ENCODE data around the gene MYO1E. TPM values are rescaled to one million over a fixed set of nuclear protein-coding genes. Genes with fewer than 3 reads are reported as not detected.
"Not testable (repeated sequence)": the region's sequence is repeated elsewhere in the genome, so short reads cannot be mapped to it uniquely, and the experiment has no call there.

MYO1E gene
- total RNA-seq, 1 donor from 2014 or later: 84.6 TPM

DNA sequence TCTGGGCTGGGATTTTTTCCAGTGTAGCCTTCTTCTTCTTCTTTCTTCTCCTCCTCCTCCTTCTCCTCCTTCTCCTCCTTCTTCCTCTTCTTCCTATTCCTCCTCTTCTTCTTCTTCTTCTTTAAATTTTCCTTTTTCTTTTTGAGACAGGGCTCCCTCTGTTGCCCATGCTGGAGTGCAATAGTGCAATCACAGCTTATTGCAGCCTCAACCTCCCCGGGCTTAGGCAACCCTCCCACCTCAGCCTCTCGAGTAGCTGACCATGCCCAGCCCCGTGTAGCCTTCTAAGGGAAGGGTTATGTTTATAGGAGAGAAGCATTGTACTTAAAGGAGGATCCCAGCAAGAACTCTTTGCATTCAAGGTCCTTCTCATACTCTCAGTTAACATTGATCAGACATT, 24.0 kb upstream of the MYO1E start:
- H3K9me3 Mint-ChIP-seq (ENCODE audit: unreplicated experiment): no peaks in the 10 kb centered on the region
- H3K36me3 Mint-ChIP-seq (ENCODE audit: unreplicated experiment): no peaks in the 10 kb centered on the region
- H3K27me3 Mint-ChIP-seq (ENCODE audit: unreplicated experiment): peaks cover 47% of the 10 kb centered on the region
- no peak overlapping the region for H3K4me3 Mint-ChIP-seq (ENCODE audit: unreplicated experiment)
- no peak overlapping the region for H3K27ac Mint-ChIP-seq (ENCODE audit: unreplicated experiment)
- H3K4me1 Mint-ChIP-seq (ENCODE audit: unreplicated experiment): peaks cover 3% of the 10 kb centered on the region
- TF ChIP-seq, protein P1, sequence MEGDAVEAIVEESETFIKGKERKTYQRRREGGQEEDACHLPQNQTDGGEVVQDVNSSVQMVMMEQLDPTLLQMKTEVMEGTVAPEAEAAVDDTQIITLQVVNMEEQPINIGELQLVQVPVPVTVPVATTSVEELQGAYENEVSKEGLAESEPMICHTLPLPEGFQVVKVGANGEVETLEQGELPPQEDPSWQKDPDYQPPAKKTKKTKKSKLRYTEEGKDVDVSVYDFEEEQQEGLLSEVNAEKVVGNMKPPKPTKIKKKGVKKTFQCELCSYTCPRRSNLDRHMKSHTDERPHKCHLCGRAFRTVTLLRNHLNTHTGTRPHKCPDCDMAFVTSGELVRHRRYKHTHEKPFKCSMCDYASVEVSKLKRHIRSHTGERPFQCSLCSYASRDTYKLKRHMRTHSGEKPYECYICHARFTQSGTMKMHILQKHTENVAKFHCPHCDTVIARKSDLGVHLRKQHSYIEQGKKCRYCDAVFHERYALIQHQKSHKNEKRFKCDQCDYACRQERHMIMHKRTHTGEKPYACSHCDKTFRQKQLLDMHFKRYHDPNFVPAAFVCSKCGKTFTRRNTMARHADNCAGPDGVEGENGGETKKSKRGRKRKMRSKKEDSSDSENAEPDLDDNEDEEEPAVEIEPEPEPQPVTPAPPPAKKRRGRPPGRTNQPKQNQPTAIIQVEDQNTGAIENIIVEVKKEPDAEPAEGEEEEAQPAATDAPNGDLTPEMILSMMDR (IDR thresholded peaks at IDR 0.05): no peak
- no peak for DNase-seq (ENCODE audit: extremely low spot score, unreplicated experiment)

DNA sequence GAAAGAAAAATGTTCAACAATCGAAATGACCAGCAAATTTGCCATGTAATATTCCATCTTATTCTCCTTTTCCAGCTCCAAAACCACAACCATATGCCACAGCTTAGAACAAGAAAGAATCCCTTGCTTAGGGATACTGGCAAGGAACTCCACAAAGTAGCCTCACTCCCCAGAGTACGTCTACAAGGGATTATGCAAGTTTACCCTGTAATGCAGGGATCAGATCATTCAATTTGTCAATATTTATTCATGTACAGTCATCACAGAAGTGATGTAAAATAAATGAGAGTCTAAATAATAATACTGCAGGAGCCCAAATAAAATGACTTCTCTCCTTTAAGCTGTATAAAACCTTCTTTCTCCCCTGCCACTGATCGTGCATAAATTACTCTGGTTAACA, 23.5 kb upstream of the MYO1E start:
- peaks cover 44% of the 10 kb centered on the region for H3K27me3 Mint-ChIP-seq (ENCODE audit: unreplicated experiment)
- H3K27ac Mint-ChIP-seq (ENCODE audit: unreplicated experiment): no peak overlapping the region
- H3K9me3 Mint-ChIP-seq (ENCODE audit: unreplicated experiment): no peaks in the 10 kb centered on the region
- TF ChIP-seq, protein P1 (IDR thresholded peaks at IDR 0.05): no peak
- H3K4me1 Mint-ChIP-seq (ENCODE audit: unreplicated experiment): no peaks in the 10 kb centered on the region
- H3K4me3 Mint-ChIP-seq (ENCODE audit: unreplicated experiment): no peak overlapping the region
- H3K36me3 Mint-ChIP-seq (ENCODE audit: unreplicated experiment): no peaks in the 10 kb centered on the region
- no peak for DNase-seq (ENCODE audit: extremely low spot score, unreplicated experiment)

DNA sequence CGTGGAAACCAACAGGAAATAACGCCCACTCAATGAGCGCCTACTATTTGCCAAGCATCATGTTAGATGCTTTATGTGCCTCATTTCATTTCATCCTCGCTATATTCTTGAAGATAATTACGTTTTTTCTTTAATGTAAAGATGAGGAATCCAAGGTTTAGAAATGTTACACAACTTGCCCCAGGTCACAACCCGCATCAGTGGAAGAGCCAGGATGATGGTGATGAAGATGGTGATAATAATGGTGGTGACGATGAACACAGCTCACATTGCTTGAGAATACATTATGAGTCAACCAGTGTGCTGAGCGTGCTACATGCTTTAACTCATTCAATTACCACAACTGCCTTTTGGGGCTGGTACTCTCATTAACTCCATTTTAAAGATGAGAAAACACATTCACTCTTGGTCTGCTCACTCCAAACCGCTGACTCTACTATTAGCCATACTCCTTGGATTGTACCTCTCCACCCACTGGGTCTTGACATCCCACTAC, 21.5 kb upstream of the MYO1E start:
- H3K27ac Mint-ChIP-seq (ENCODE audit: unreplicated experiment): no peak overlapping the region
- DNase-seq (ENCODE audit: extremely low spot score, unreplicated experiment): no peak
- H3K36me3 Mint-ChIP-seq (ENCODE audit: unreplicated experiment): no peaks in the 10 kb centered on the region
- H3K9me3 Mint-ChIP-seq (ENCODE audit: unreplicated experiment): no peaks in the 10 kb centered on the region
- TF ChIP-seq, protein P1 (IDR thresholded peaks at IDR 0.05): no peak
- H3K4me3 Mint-ChIP-seq (ENCODE audit: unreplicated experiment): no peak overlapping the region
- peaks cover 29% of the 10 kb centered on the region for H3K27me3 Mint-ChIP-seq (ENCODE audit: unreplicated experiment)
- H3K4me1 Mint-ChIP-seq (ENCODE audit: unreplicated experiment): no peaks in the 10 kb centered on the region

DNA sequence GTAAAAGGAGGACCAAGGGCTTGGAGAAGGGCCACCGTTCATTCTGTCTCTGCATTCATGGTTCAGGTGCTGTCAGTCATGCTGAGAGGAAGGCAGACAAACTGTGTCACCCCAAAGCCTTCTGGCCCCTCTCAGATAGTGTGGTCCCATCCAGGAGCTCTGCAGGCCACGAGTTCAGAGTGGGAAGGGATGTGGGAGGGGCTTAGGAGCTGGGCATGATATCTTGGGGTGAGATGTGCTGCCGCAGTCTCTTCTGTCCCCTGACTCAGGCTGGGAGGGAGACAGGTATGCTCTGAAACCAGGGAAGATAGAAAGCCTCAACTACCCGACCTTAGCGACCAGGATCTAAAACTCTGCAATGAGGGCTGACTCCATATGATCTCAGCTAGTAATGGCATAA, 19.6 kb upstream of the MYO1E start:
- H3K27me3 Mint-ChIP-seq (ENCODE audit: unreplicated experiment): peaks cover 14% of the 10 kb centered on the region
- no peak for DNase-seq (ENCODE audit: extremely low spot score, unreplicated experiment)
- H3K9me3 Mint-ChIP-seq (ENCODE audit: unreplicated experiment): no peaks in the 10 kb centered on the region
- no peak overlapping the region for H3K27ac Mint-ChIP-seq (ENCODE audit: unreplicated experiment)
- H3K4me1 Mint-ChIP-seq (ENCODE audit: unreplicated experiment): peaks cover 5% of the 10 kb centered on the region
- TF ChIP-seq, protein P1 (IDR thresholded peaks at IDR 0.05): no peak
- H3K36me3 Mint-ChIP-seq (ENCODE audit: unreplicated experiment): no peaks in the 10 kb centered on the region
- H3K4me3 Mint-ChIP-seq (ENCODE audit: unreplicated experiment): no peak overlapping the region

DNA sequence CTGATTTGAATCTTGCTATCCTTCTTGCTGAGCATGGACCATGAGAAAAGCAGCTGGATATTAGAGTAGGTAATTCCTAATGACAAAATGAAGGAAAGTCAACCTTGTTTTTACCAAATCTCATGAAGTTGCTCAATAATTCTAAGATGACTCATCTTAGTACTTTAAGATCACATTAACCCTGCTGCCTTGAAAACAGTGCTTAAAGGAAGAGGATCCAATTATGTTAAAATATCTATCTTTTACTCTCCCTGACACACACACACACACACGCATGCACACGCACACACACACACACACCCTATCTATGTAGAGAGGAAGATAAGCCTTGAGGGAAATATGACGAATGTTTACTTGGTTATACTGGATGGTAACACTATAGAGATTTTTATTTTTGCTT, 16.0 kb upstream of the MYO1E start:
- no peak overlapping the region for H3K4me3 Mint-ChIP-seq (ENCODE audit: unreplicated experiment)
- no peaks in the 10 kb centered on the region for H3K9me3 Mint-ChIP-seq (ENCODE audit: unreplicated experiment)
- TF ChIP-seq, protein P1 (IDR thresholded peaks at IDR 0.05): no peak
- no peak for DNase-seq (ENCODE audit: extremely low spot score, unreplicated experiment)
- H3K27me3 Mint-ChIP-seq (ENCODE audit: unreplicated experiment): no peaks in the 10 kb centered on the region
- no peaks in the 10 kb centered on the region for H3K36me3 Mint-ChIP-seq (ENCODE audit: unreplicated experiment)
- H3K4me1 Mint-ChIP-seq (ENCODE audit: unreplicated experiment): peaks cover 5% of the 10 kb centered on the region
- H3K27ac Mint-ChIP-seq (ENCODE audit: unreplicated experiment): no peak overlapping the region

DNA sequence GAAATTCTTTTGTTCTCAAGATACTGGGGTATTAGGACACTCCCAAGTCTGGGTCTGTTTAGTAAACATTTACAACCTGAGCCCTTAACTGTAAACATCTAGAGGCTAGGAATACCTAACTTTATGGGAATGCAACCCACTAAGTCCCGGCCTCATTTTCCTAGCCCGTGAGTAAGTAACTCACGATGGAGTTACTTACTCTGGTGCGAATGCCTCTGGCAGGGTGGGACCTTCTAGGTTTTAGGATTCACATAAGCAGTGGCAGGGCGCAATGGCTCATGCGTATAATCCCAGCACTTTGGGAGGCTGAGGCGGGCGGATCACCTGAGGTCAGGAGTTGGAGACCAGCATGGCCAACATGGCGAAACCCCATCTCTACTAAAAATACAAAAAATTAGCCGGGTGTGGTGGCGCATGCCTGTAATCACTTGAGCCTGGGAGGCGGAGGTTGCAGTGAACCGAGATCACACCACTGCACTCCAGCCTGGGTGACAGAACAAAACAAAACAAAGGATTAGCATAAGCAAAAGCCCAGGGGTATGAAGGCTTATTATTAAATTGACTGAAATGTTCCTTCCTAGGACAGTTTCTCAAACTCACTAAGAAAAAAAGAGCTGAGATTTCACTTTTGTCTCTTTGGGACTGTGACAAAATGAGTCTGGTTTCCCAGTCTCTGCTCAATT, 14.7 kb upstream of the MYO1E start:
- H3K4me1 Mint-ChIP-seq (ENCODE audit: unreplicated experiment); H3K4me3 Mint-ChIP-seq (ENCODE audit: unreplicated experiment); H3K27me3 Mint-ChIP-seq (ENCODE audit: unreplicated experiment); H3K9me3 Mint-ChIP-seq (ENCODE audit: unreplicated experiment); H3K36me3 Mint-ChIP-seq (ENCODE audit: unreplicated experiment); H3K27ac Mint-ChIP-seq (ENCODE audit: unreplicated experiment); DNase-seq (ENCODE audit: extremely low spot score, unreplicated experiment): not testable (repeated sequence)
